ENCODE measurements around the gene KLHL17. TPM values are rescaled to one million over a fixed set of nuclear protein-coding genes. Genes with fewer than 3 reads are reported as not detected.

Gene KLHL17
- total RNA-seq, 5 donors from 2014 or later (not counting 1 experiment from before 2014, with no cell fraction given): 17.5 to 45.3 (median 37.1) TPM

- Histone ChIP-seq H3K36me3 (ENCODE audit: control insufficient read depth in 2 of 2, extremely low read depth in 1 of 2, insufficient read depth in 1 of 2, low read length in 1 of 2) (peaks cover 30 to 87% of the 10 kb centered on the region in 2 donors), H3K4me1 (ENCODE audit: control insufficient read depth in 1 of 2, extremely low read depth in 1 of 2, insufficient read depth in 2 of 2, low read length in 2 of 2) (no peaks in the 10 kb centered on the region), H3K27ac (ENCODE audit: low read length) (no peak overlapping the region), H3K9me3 (no peaks in the 10 kb centered on the region), H3K27me3 (replicated peaks in 1 of 2; ENCODE audit: control insufficient read depth in 2 of 2, extremely low read depth in 1 of 2, insufficient read depth in 2 of 2, low read length in 1 of 2) (no peaks in the 10 kb centered on the region), H3K4me3 (ENCODE audit: control insufficient read depth in 1 of 2, extremely low read depth in 1 of 2, low read length in 1 of 2) (no peak overlapping the region)
- H3K9me3 Mint-ChIP-seq: no peaks in the 10 kb centered on the region
- peaks cover 0 to 3% (median 1%) of the 10 kb centered on the region in 3 donors for H3K4me1 Mint-ChIP-seq
- H3K27ac Mint-ChIP-seq: no peak overlapping the region
- DNase-seq (no peak), ATAC-seq (replicated peaks in 1 of 4) (no peak)
- WGBS (ENCODE audit: insufficient coverage): 99% methylated on average over 9 of the region's 9 CpGs
- H3K36me3 Mint-ChIP-seq: peaks cover 57% of the 10 kb centered on the region
- POLR2A ChIA-PET: no interaction called here
- H3K4me3 Mint-ChIP-seq: no peak overlapping the region
- CTCF ChIA-PET: no interaction called here
- H3K27me3 Mint-ChIP-seq: no peaks in the 10 kb centered on the region
Measured at GRCh38 chr1:950268-950667, 10.1 kb upstream of the KLHL17 start.

GRCh38 chr1:950881-951280 lies 9.5 kb upstream of the KLHL17 start:
- H3K4me3 Mint-ChIP-seq: no peak overlapping the region
- ChIA-PET CTCF (no interaction called here), POLR2A (no interaction called here)
- Histone ChIP-seq H3K27me3 (replicated peaks in 1 of 2; ENCODE audit: control insufficient read depth in 2 of 2, extremely low read depth in 1 of 2, insufficient read depth in 2 of 2, low read length in 1 of 2) (no peaks in the 10 kb centered on the region), H3K27ac (ENCODE audit: low read length) (no peak overlapping the region), H3K36me3 (ENCODE audit: control insufficient read depth in 2 of 2, extremely low read depth in 1 of 2, insufficient read depth in 1 of 2, low read length in 1 of 2) (peaks cover 30 to 88% of the 10 kb centered on the region in 2 donors), H3K4me3 (ENCODE audit: control insufficient read depth in 1 of 2, extremely low read depth in 1 of 2, low read length in 1 of 2) (no peak overlapping the region), H3K9me3 (no peaks in the 10 kb centered on the region), H3K4me1 (ENCODE audit: control insufficient read depth in 1 of 2, extremely low read depth in 1 of 2, insufficient read depth in 2 of 2, low read length in 2 of 2) (no peaks in the 10 kb centered on the region)
- H3K4me1 Mint-ChIP-seq: peaks cover 0 to 8% (median 1%) of the 10 kb centered on the region in 3 donors
- DNase-seq (no peak), ATAC-seq (replicated peaks in 1 of 4) (no peak)
- WGBS (ENCODE audit: insufficient coverage): 98% methylated on average over 12 of the region's 23 CpGs
- H3K36me3 Mint-ChIP-seq: peaks cover 53% of the 10 kb centered on the region
- H3K9me3 Mint-ChIP-seq: no peaks in the 10 kb centered on the region
- H3K27ac Mint-ChIP-seq: no peak overlapping the region
- H3K27me3 Mint-ChIP-seq: no peaks in the 10 kb centered on the region

DNA sequence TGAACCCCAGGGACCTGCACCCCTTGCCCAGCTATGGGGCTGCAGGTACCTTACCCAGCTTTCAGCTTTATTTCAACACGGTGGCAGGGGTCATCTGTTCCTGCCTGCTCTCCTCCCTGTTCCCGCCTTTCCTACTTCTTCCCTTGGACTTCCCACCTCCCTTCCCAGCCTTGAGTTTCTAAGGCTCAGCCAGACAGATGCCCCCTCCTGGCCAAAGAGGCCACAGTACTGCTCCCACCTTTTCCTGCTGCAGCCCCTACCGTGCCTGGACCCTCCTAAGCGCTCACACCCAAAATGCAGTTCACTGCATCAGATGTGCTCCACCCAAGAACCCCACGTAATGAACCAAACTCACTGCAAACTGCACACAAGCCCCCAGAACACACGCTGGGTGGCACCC lies 9.0 kb upstream of the KLHL17 start:
- no peaks in the 10 kb centered on the region for H3K27me3 ChIP-seq (replicated peaks in 1 of 2; ENCODE audit: control insufficient read depth in 2 of 2, extremely low read depth in 1 of 2, insufficient read depth in 2 of 2, low read length in 1 of 2)
- H3K4me3 ChIP-seq (ENCODE audit: control insufficient read depth in 1 of 2, extremely low read depth in 1 of 2, low read length in 1 of 2): no peak overlapping the region
- no peaks in the 10 kb centered on the region for H3K9me3 ChIP-seq
- Mint-ChIP-seq H3K9me3 (no peaks in the 10 kb centered on the region), H3K27me3 (no peaks in the 10 kb centered on the region), H3K36me3 (peaks cover 50% of the 10 kb centered on the region), H3K27ac (no peak overlapping the region), H3K4me1 (peaks cover 0 to 8% (median 3%) of the 10 kb centered on the region in 3 donors), H3K4me3 (no peak overlapping the region)
- H3K4me1 ChIP-seq (ENCODE audit: control insufficient read depth in 1 of 2, extremely low read depth in 1 of 2, insufficient read depth in 2 of 2, low read length in 2 of 2): no peaks in the 10 kb centered on the region
- ChIA-PET POLR2A (no interaction called here), CTCF (no interaction called here)
- 90% methylated on average over 6 of the region's 6 CpGs for WGBS (ENCODE audit: insufficient coverage)
- no peak for DNase-seq
- H3K27ac ChIP-seq (ENCODE audit: low read length): no peak overlapping the region
- no peak for ATAC-seq (replicated peaks in 1 of 4)
- peaks cover 30 to 91% of the 10 kb centered on the region in 2 donors for H3K36me3 ChIP-seq (ENCODE audit: control insufficient read depth in 2 of 2, extremely low read depth in 1 of 2, insufficient read depth in 1 of 2, low read length in 1 of 2)

DNA sequence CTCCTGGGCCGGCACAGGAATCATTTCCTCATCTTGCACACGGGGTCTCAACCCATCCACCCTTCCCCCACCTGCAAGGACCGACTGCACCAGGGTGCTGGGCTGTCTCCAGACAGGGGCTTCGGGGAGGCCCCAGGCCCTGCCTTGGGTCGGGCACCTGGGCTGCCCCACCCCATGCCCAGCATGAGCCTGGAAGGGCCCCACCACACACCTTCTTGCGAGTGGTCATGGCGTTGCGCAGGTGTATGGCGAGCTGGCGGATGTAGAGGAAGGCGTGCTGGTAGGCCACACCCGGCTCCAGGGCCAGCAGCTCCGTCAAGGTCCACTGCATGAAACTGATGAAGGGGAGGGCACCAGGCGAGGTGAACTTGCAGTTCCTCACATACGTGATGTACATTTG lies 8.2 kb upstream of the KLHL17 start:
- peaks cover 47% of the 10 kb centered on the region for H3K36me3 Mint-ChIP-seq
- no peaks in the 10 kb centered on the region for H3K9me3 ChIP-seq
- H3K4me1 Mint-ChIP-seq: peaks cover 3 to 8% (median 8%) of the 10 kb centered on the region in 3 donors
- no peaks in the 10 kb centered on the region for H3K27me3 Mint-ChIP-seq
- H3K27me3 ChIP-seq (replicated peaks in 1 of 2; ENCODE audit: control insufficient read depth in 2 of 2, extremely low read depth in 1 of 2, insufficient read depth in 2 of 2, low read length in 1 of 2): no peaks in the 10 kb centered on the region
- H3K4me3 Mint-ChIP-seq: no peak overlapping the region
- H3K4me1 ChIP-seq (ENCODE audit: control insufficient read depth in 1 of 2, extremely low read depth in 1 of 2, insufficient read depth in 2 of 2, low read length in 2 of 2): peaks cover 0 to 5% of the 10 kb centered on the region in 2 experiments
- H3K27ac ChIP-seq (ENCODE audit: low read length): no peak overlapping the region
- ATAC-seq (replicated peaks in 1 of 4) (no peak), DNase-seq (no peak)
- ChIA-PET POLR2A (no interaction called here), CTCF (no interaction called here)
- WGBS (ENCODE audit: insufficient coverage): 99% methylated on average over 12 of the region's 15 CpGs
- H3K27ac Mint-ChIP-seq: no peak overlapping the region
- no peak overlapping the region for H3K4me3 ChIP-seq (ENCODE audit: control insufficient read depth in 1 of 2, extremely low read depth in 1 of 2, low read length in 1 of 2)
- no peaks in the 10 kb centered on the region for H3K9me3 Mint-ChIP-seq
- peaks cover 30 to 94% of the 10 kb centered on the region in 2 donors for H3K36me3 ChIP-seq (ENCODE audit: control insufficient read depth in 2 of 2, extremely low read depth in 1 of 2, insufficient read depth in 1 of 2, low read length in 1 of 2)

DNA sequence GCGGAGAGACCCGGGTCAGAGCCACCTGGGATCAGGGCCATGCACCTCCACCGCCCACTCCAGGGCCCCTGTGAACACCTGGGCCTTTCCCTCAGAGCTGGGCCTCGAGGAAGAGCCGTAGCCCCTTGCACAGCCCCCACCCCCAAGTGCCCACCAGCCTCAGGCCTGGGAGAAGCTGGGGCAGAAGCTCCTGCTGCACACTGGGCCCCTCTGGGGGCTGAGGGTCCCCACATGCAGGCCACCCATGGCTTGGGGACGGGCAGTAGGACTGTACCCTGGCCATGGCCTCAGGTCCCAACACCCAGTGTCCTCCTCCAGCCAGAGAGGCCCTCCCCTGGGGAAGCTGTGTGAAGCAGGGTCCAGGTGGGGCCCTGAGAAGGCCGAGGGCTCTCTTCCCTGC lies 7.8 kb upstream of the KLHL17 start:
- Mint-ChIP-seq H3K4me1 (peaks cover 7 to 12% (median 12%) of the 10 kb centered on the region in 3 donors), H3K36me3 (peaks cover 47% of the 10 kb centered on the region), H3K9me3 (no peaks in the 10 kb centered on the region), H3K27me3 (no peaks in the 10 kb centered on the region), H3K27ac (no peak overlapping the region), H3K4me3 (no peak overlapping the region)
- Histone ChIP-seq H3K27ac (ENCODE audit: low read length) (no peak overlapping the region), H3K27me3 (replicated peaks in 1 of 2; ENCODE audit: control insufficient read depth in 2 of 2, extremely low read depth in 1 of 2, insufficient read depth in 2 of 2, low read length in 1 of 2) (no peaks in the 10 kb centered on the region), H3K4me3 (ENCODE audit: control insufficient read depth in 1 of 2, extremely low read depth in 1 of 2, low read length in 1 of 2) (no peak overlapping the region), H3K4me1 (ENCODE audit: control insufficient read depth in 1 of 2, extremely low read depth in 1 of 2, insufficient read depth in 2 of 2, low read length in 2 of 2) (peaks cover under 1 to 9% of the 10 kb centered on the region in 2 experiments), H3K9me3 (no peaks in the 10 kb centered on the region), H3K36me3 (ENCODE audit: control insufficient read depth in 2 of 2, extremely low read depth in 1 of 2, insufficient read depth in 1 of 2, low read length in 1 of 2) (peaks cover 27 to 90% of the 10 kb centered on the region in 2 donors)
- WGBS (ENCODE audit: insufficient coverage): 97% methylated on average over 5 of the region's 7 CpGs
- POLR2A ChIA-PET: no interaction called here
- CTCF ChIA-PET: no interaction called here
- DNase-seq (no peak), ATAC-seq (replicated peaks in 1 of 4) (no peak)

- H3K27me3 ChIP-seq (replicated peaks in 1 of 2; ENCODE audit: control insufficient read depth in 2 of 2, extremely low read depth in 1 of 2, insufficient read depth in 2 of 2, low read length in 1 of 2): no peaks in the 10 kb centered on the region
- Mint-ChIP-seq H3K27ac (no peak overlapping the region), H3K27me3 (no peaks in the 10 kb centered on the region), H3K4me1 (peaks cover 12 to 23% (median 22%) of the 10 kb centered on the region in 3 donors), H3K4me3 (no peak overlapping the region), H3K36me3 (peaks cover 48% of the 10 kb centered on the region), H3K9me3 (no peaks in the 10 kb centered on the region)
- peaks cover 22 to 79% of the 10 kb centered on the region in 2 donors for H3K36me3 ChIP-seq (ENCODE audit: control insufficient read depth in 2 of 2, extremely low read depth in 1 of 2, insufficient read depth in 1 of 2, low read length in 1 of 2)
- ATAC-seq (replicated peaks in 1 of 4) (no peak), DNase-seq (no peak)
- no peaks in the 10 kb centered on the region for H3K9me3 ChIP-seq
- no peak overlapping the region for H3K27ac ChIP-seq (ENCODE audit: low read length)
- CTCF ChIA-PET: interaction anchor here in 1 of 2 donors (0.5 kb wide), 1 partner anchor 39 kb away, joined by 3 read pairs; no protein-coding TSS in a partner anchor
- POLR2A ChIA-PET: no interaction called here
- no peak overlapping the region for H3K4me3 ChIP-seq (ENCODE audit: control insufficient read depth in 1 of 2, extremely low read depth in 1 of 2, low read length in 1 of 2)
- WGBS (ENCODE audit: insufficient coverage): 90% methylated on average over 23 of the region's 32 CpGs
- H3K4me1 ChIP-seq (ENCODE audit: control insufficient read depth in 1 of 2, extremely low read depth in 1 of 2, insufficient read depth in 2 of 2, low read length in 2 of 2): peaks cover 7 to 20% of the 10 kb centered on the region in 2 experiments
Measured at GRCh38 chr1:953524-954320, 6.7 kb upstream of the KLHL17 start.

Measured in T-cell (primary cell).